COLO829 (cell line): ENCODE results near the gene FALEC.
A peak's percentile ranks its signal among the peaks of the same experiment; 100 is the strongest.

Experiments
- DNase-seq: peaks from one replicate; pipeline ENCODE4 v3.0.0; 2012; ENCODE audit warnings: low spot score

Gene FALEC

DNA sequence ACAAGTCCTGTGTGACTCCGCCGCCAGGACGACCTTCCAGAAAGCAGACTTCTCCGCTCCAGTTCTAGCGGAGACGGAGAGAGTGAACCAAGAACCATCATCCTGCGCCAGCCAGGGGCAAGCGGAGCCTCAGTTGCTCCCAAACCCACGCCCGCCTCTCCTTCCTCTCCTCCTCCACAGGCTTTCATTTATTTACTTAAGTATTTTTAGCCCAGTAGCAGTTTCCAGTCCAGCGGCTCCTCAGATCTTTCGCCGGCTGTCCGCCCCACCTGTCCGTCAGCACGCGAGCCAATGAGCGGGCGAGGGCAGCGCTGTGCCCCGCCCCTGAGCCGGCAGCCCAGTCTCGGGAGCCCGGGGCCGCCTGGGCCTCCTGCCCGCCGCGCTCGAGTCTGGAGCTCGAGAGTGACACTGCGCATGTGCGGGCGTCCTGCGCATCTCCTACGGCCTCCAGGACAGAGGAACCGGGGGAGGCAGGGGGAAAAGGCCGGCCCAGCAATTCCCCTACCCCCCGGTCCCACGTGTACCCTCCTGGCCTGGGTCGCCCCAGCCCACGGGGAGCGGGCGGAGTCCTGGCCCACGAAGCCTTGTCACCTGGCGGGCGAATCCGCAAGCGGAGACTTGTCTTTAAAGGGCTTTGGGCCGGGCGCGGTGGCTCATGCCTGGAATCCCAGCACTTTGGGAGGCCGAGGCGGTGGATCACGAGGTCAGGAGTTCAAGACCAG is at the start of gene FALEC:
Gene FALEC, plus strand, starts transcription at position 425 of the 722 bp plus-strand sequence.
- peak; percentile 95 for DNase-seq

- no peak for DNase-seq
These were observed 48.6 kb upstream of the FALEC start for GRCh38 chr1:150466964-150467363.

DNA sequence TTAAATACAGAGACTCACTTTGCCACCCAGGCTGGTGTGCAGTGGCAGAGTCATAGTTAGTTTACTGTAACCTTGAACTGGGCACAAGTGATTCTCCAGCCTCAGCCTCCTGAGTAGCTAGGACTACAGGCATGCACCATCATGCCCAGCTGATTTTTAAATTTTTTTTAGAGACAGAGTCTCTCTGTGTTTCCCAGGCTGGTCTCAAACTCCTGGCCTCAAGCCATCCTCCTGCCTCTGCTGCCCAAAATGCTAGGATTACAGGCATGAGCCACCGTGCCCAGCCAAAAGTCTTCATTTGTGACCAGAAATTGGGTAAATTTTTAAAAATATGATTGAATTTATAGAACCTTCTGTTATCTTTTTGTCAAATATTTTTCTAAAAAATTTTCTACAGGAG is 46.3 kb upstream of the FALEC start:
- no peak for DNase-seq

DNA sequence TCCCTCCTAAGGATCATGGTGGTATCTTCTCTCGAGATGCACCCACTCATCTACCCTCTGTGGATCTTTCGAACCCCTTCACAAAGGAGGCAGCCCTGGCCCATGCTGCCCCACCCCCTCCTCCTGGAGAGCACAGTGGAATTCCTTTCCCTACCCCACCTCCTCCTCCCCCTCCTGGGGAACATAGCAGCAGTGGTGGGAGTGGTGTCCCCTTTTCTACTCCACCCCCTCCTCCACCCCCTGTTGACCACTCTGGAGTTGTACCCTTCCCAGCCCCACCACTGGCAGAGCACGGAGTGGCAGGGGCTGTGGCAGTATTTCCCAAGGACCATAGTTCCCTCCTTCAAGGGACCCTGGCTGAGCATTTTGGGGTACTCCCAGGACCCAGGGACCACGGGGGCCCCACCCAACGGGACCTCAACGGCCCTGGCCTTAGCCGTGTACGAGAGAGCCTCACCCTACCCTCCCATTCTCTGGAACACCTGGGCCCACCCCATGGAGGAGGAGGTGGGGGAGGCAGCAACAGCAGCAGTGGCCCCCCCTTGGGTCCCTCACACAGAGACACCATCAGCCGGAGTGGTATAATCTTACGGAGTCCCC is 42.9 kb upstream of the FALEC start:
- no peak for DNase-seq

DNA sequence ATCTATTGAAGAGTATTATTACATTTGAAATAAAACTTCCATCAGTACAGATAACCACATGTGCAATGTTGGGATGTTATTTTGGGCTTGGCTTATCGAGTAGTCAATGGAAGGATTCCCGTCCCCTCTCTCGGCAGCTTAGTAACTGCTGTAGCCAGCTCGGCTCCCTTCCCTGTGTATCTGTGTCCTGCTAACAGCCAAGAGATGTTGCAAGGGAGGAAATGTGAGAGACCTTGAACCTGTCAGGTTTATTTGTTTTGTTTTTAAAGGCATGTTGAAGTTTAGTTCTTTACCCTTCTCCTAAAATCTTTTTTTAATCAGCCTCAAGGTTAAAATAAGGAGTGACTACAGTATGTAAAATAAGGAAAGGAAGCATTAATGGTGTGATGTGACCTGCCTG is 41.9 kb upstream of the FALEC start:
- no peak for DNase-seq

DNA sequence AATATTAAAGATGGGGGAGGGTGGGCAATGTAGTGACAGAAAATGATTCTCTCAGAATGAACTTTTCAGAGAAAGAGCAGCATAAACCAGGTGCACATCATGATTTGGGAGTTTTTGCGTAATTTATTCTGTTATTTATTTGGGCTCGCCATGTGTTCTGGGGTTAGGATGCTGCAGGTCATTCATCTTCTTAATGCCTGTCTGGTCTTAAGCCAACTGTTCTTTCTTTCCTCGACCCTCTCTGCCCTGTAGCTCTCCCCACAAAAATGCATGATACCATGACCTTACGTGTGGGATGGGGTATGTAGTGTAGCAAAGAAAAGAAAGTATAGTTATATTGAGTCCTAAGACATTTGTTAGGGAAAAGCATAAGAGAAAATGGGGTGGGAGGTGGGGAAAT is 40.7 kb upstream of the FALEC start:
- DNase-seq = no peak

- no peak for DNase-seq
These were observed 38.8 kb upstream of the FALEC start for GRCh38 chr1:150476754-150477153.

DNA sequence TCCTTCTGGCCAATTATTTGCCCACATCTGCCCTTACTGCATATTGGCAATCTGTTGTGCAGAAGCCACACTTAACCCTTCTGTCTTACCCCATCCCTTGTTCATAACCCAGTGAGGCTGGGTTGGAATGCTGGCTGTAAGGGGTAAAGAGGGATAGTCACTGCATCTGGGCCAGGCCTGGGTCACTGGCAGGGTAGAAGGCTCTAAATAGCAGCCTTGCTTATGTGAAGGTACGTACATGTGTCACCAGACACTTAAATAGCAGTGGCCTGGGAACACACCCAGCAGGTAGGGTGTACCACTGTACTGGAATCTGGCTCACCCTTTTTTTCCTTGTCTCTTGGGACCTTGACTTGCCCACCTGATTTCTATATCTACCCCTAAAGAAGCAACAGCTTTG is 38.2 kb upstream of the FALEC start:
- no peak for DNase-seq

DNA sequence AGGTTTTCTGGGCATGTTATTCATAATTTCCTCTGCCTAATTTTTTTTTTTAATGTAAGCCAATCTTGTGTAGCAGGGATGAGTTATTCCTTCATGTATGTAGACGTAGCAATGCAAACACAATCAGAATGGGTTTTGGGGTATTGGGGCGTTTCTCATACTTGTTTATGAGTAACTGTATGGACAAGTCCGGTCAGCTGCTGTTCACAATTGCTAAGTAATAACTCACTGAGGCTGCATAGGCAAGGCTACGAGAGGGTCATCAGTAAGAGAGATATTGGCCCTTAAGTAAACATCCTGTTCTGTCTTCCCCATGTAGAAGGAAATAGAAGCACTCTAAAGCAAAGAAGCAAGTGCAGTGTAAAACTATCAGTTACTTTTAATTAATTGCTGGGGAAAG is 37.8 kb upstream of the FALEC start:
- DNase-seq = no peak

DNA sequence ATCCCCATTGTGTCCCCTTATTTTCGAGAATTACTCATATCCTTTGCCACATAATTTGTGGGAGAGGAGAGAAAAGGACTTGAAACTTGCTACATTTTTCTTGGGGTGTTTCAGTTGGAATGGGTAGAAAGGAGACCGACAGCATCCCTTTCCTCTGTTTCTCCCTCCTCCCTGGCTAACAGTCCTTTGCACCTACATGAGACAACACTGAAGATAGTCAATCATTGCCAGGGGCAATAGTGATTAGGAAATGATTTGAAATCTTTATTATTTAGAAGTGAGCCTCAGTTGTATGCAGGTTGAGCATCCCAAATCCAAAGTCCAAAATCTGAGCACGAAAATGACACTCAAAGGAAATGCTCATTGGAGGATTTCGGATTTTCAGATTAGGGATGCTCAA is 36.2 kb upstream of the FALEC start:
- DNase-seq = no peak

GRCh38 chr1:150479927-150480352 is 35.6 kb upstream of the FALEC start:
- DNase-seq = no peak

GRCh38 chr1:150484431-150484830 is 31.1 kb upstream of the FALEC start:
- no peak for DNase-seq

- no peak for DNase-seq
These were observed 30.7 kb upstream of the FALEC start for GRCh38 chr1:150484861-150485260.

DNA sequence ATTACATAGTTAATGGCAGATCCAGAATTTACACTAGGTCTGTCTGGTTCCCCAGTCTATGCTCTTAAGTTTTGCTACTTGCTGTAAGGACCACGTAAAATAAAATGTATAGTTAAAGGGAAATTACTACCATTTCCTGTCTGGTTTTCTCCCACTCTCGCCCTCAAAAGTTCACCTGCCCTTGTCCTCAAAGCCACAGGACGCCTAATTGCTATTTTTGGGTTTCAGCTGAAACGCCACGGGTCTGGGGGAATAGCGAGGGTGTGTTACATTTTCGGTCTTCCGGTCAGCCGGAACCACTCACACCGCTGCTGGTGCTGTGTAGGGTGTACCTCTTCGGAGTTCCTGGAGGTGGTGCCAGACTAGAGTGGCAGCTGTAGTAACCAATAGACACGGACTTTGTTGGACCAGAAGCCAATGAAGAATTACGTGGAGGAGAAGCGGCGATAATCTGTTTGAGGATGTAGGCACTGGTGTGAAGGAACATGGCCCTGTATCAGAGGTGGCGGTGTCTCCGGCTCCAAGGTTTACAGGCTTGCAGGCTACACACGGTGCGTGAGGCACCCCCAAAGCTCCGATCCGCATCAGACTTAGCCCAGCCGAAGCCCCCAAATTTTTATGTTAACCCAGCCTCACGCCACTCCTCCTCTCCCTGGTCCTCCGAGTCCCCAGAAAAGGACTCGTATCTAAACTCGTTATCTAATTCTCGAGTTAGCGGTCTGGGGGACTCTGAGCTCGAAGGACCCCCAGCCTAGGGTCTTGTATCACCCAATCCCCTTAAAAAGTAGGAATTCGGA is 28.4 kb upstream of the FALEC start, which contains the start of gene TARS2:
Gene TARS2, plus strand, starts transcription at position 454 of the 797 bp plus-strand sequence. Its CDS starts 32 bp downstream, at position 486.
- peak; percentile 97 for DNase-seq

- DNase-seq = no peak
These were observed 27.8 kb upstream of the FALEC start for GRCh38 chr1:150487763-150488115.

- no peak for DNase-seq
These were observed 22.4 kb upstream of the FALEC start for GRCh38 chr1:150493175-150493574.

DNA sequence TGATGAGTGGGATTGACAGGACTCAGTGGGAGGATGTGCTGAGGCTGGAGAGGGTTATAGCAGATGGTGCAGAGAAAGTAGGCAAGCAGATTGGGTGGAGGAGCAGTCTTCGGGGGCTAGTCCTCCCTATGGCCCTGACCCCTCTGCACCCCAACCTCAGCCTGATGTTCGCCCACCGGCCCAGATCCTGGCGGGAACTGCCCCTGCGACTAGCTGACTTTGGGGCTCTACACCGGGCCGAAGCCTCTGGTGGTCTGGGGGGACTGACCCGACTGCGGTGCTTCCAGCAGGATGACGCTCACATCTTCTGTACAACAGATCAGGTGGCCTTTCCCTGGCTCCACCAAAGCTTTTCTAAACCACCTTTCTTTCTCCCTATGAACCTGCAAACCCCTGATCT is 17.2 kb upstream of the FALEC start:
- DNase-seq = no peak

DNA sequence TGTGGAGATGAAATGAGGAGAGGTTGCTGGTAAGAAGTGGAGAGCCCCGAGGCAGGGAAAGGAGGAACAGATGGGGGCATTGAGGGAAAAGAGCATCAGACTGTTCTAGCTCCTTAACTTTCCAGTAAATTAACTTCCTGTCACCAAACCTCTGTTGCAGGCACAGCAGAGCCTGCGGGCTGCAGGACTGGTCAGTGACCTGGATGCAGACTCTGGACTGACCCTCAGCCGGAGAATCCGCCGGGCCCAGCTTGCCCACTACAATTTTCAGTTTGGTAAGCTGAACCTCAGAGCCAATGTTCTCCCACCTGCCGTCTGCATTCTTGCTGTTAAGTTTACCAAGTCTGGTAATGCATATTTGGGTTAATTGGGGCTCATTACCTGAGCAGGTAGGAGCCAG is 10.1 kb upstream of the FALEC start:
- DNase-seq = no peak

GRCh38 chr1:150507912-150508864 is 7.4 kb upstream of the FALEC start, which contains the start of gene ECM1:
Gene ECM1, plus strand, starts transcription at chr1:150508109. Its CDS starts 101 bp downstream, at chr1:150508210.
- peak; percentile 95 for DNase-seq

- no peak for DNase-seq
These were observed 6.6 kb upstream of the FALEC start for GRCh38 chr1:150508982-150509381.

DNA sequence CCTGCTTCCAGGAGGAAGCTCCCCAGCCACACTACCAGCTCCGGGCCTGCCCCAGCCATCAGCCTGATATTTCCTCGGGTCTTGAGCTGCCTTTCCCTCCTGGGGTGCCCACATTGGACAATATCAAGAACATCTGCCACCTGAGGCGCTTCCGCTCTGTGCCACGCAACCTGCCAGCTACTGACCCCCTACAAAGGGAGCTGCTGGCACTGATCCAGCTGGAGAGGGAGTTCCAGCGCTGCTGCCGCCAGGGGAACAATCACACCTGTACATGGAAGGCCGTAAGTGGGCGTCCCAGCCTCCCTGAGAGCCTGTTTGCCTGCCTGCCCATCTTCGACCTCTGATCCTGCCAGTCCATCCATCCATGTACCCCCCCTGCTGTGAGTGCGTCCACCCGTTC is 4.0 kb upstream of the FALEC start:
- no peak for DNase-seq
